Stimulated activated CD4-positive, alpha-beta T cell treated with anti-CD3 and anti-CD28 coated beads, Interleukin-4, amount 100 ng/mL, for 48 hours (primary cell): ENCODE data around the gene SLC23A2.
"Not testable (repeated sequence)": the region's sequence is repeated elsewhere in the genome, so short reads cannot be mapped to it uniquely, and the experiment has no call there.

Experiments used
- DNase-seq, 2 donors: peaks; one replicate each; pipeline ENCODE4 v3.0.0-alpha.2; 2020; ENCODE audit warnings: low read depth in 2 of 2

SLC23A2 gene

GRCh38 chr20:4876301-4876700 lies 125.0 kb downstream of the SLC23A2 start:
- DNase-seq, result no peak

- DNase-seq, result no peak
Observed at GRCh38 chr20:4875578-4876067, 125.7 kb downstream of the SLC23A2 start.

GRCh38 chr20:4873396-4873795 lies 127.9 kb downstream of the SLC23A2 start:
- no peak for DNase-seq

DNA sequence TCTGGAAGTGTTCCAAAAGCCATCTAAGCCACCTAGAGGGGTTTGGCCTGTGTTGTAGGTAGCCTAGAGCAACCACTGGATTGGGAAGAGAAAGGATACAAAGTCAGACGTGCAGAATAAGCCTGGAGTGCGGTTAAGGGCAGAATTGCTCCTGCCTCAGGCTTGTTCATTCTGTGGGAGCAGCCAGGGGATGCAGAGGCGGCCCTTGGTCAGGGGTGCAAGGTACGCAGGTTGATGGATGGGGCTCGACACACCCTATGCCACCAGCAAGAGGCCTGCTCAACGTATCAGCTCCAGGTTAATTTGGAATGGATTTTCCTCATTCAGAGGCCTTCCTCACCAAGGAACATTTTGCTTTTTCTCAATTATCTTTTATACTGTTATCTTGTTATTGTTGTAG lies 129.8 kb downstream of the SLC23A2 start:
- no peak for DNase-seq

DNA sequence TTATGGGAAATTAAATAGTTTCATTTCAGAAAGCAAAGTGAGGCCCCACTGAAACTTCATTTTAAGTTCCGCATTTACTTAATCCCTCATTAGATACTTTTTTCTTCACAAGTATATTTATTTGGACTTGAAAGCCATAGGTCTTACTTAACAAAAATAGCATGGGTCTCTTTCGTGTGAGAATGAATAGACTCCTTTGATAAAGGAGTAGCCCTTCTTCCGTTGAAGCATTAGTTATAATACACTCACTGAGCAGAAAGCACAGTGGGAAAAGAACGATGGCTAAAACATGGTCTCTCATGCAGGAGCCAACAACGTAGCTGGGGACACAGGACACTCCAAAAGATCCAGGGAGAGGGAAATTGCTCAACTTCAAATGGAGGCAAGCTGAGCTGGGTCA lies 130.4 kb downstream of the SLC23A2 start:
- no peak for DNase-seq

DNA sequence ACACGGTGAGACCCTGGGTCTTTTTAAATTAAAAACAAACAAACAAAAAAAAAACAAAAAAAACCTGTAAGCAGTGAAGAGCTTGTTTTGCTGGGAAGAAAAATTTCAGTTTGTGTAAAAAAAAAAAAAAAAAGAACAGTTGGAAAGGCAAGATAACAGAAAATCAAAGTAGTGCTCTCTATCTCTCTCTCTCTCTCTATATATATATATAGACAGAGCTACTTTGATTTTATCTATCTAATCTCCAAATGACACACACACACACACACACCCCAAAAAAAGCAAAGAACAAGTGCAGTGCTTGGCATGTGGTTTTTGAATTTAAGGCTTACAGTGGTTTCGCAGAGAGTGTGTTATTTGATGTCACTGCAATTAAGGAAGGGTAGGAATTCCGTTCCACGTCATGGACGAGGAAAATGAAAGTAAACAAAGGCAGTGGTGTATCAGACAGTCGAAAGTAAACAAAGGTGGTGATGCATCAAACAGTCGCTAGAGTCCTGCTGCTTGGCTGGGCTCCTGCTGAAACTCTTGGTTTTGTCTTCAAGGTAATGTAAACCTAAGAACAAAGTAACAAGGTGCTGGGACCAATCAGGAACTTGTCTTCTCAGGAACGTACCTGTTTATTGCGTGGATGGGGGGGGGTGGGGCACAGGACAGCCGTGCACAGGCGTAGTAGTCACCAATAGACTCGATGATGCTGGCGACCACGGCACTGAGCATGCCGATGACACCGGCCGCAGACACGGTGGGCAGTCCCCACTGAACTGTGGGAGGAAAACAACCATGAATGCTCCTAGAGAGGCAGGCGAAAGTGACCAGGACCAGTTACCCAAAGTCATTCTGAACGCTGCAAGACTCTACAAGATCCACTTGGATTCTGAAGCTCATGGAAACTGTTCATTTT lies 131.8 kb downstream of the SLC23A2 start:
- no peak for DNase-seq

- DNase-seq, result no peak
Observed at GRCh38 chr20:4867051-4867450, 134.3 kb downstream of the SLC23A2 start.

GRCh38 chr20:4866429-4866828 lies 134.9 kb downstream of the SLC23A2 start:
- DNase-seq, result no peak

DNA sequence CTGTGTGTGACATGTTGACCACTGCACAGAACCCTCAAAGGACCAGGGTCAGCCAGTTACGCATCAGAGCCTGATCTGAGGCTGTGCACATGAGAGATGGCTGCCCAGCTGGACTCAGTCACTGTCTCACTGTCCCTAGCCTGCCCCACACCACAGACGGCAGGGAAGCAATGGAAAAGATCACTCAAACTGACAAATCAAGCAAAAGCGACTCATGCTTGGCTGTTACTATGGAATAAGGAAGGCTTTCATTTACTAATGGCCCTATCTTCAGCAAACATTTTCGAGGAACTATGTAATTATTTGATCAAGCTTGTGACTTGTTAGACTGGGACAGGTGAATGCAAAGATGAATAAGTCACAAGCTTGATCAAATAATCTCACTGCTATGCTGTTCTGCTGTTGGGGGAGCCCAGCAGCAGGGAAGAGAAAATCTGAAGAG lies 137.0 kb downstream of the SLC23A2 start:
- no peak for DNase-seq

DNA sequence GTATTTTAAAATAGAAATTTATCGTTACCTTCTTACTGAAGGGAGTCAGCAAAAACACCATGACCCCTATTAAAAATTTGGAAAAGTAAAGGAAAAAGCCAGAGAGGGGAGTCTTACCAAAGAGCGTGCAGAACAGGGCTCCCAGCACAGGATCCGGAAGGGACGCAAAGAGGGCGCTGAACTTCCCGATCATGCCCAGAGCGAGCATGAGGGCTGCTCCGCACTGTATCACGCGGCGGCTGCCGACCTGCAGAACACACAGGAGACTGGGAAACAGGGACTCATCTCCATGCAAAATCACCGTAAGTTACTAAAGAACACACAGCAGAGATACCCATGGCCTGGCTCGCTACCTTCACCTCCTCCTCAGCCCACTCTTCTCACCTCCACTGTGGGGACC lies 138.6 kb downstream of the SLC23A2 start:
- DNase-seq, result no peak

GRCh38 chr20:4861961-4862360 lies 139.3 kb downstream of the SLC23A2 start:
- no peak for DNase-seq

- no peak for DNase-seq
Observed at GRCh38 chr20:4858000-4858399, 143.3 kb downstream of the SLC23A2 start.

DNA sequence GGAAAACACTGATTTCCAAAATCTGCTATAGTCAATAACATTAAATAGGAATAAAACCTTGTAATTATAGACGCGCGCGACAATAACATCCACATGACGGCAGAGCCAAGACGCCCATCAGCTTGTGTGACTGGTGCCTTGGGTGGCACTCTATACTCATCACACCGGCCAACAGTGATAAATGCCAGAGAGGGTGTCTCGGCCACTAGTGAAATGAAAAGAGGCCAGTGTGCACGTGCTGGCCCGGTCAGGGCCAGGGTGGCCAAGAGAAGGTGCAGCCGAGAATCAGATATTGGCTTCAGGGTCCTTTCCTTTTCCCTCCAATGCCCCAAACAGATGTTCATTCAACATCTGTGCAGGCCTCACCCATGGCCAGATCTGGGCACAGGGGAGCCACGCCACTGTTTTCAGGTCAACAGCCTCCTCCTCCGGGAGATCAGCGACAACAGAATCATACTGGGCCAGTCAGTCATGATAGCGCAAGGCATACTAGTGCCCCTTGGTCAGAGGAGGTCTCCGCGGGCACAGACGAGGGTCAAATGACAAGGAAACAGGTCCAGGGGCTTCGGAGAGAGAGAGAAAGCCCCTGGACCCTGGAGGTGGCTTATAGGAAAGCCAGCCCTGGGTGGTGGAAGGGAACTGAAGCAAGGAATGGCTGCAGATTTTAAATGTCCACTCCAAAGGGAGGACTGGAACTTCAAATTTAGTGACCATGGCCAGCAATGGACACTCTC lies 145.1 kb downstream of the SLC23A2 start:
- DNase-seq, result no peak

DNA sequence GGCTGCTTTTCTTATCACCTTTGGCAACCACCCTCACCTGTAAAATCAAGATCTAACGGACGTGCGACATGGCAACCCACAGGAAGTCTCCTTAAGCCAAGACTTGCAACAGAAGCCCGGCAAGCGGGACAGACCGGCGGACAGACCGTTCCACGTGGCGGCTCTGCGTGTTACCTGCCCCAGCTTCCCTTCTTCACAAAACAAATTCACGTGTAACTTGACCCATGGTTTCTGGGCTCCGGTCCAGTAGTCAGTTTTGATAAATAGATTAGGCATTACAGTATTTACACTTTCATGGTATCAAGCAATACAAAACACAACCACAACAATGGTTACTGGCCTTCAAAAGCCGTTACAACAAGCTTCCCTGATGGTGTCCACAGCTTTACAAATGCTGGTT lies 145.8 kb downstream of the SLC23A2 start:
- DNase-seq, result no peak

GRCh38 chr20:4855097-4855496 lies 146.2 kb downstream of the SLC23A2 start:
- no peak for DNase-seq

GRCh38 chr20:4854561-4854901 lies 146.8 kb downstream of the SLC23A2 start:
- no peak for DNase-seq

GRCh38 chr20:4853757-4854560 lies 147.4 kb downstream of the SLC23A2 start:
- DNase-seq, result no peak

DNA sequence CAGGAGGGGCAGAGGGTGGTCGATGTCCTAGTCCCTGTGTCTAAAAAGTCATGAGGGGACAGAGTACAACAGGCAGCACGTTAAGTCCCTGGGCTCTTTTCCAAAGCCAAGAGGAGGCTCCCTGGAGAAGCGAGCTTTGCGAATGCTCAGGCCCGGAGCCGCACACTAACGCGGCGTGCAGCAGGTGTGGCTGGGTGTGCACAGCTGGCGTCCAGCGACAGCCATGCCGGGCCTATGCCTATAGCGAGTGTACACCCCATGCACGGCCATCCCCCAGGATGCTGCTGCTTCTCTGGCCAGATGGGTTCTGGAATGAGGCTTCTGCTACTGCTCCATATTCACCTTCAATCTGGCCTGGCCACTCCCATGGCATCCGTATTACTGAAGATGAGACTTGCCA lies 148.3 kb downstream of the SLC23A2 start:
- DNase-seq, result no peak

- no peak for DNase-seq
Observed at GRCh38 chr20:4850960-4851359, 150.3 kb downstream of the SLC23A2 start.

DNA sequence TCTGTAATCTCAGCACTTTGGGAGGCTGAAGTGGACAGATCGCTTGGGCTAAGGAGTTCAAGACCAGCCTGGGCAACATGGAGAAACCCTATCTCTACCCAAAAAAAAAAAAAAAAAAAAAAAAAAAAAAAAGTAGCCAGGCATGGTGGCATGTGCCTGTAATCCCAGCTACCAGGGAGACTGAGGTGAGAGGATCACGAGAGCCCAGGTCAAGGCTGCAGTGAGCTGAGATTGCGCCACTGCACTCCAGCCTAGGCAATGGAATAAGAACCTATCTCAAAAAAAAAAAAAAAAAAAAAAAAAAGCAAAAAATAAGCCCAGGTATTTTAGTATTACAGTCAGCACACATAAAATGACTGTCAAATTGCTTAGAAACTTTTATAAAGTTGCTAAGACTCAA lies 152.5 kb downstream of the SLC23A2 start:
- not testable (repeated sequence) for DNase-seq

DNA sequence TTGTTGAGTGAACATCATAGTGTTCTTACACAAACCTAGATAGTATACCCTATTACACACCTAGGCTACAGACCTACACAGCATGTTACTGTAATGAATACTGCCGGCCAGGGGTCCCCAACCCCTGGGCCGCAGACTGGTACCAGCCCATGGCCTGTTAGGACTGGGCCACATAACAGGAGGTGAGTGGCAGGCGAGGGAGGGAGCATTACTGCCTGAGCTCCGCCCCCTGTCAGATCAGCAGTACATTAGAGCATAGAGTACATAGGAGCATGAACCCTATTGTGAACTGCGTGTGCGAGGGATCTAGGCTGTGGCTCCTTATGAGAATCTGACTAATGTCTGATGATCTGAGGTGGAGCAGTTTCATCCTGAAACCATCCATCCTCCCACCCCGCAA lies 153.3 kb downstream of the SLC23A2 start:
- DNase-seq, result no peak

- no peak for DNase-seq
Observed at GRCh38 chr20:4846821-4847220, 154.5 kb downstream of the SLC23A2 start.
